ENCODE data around the gene RING1.
A peak's percentile ranks its signal among the peaks of the same experiment; 100 is the strongest.

Gene RING1

DNA sequence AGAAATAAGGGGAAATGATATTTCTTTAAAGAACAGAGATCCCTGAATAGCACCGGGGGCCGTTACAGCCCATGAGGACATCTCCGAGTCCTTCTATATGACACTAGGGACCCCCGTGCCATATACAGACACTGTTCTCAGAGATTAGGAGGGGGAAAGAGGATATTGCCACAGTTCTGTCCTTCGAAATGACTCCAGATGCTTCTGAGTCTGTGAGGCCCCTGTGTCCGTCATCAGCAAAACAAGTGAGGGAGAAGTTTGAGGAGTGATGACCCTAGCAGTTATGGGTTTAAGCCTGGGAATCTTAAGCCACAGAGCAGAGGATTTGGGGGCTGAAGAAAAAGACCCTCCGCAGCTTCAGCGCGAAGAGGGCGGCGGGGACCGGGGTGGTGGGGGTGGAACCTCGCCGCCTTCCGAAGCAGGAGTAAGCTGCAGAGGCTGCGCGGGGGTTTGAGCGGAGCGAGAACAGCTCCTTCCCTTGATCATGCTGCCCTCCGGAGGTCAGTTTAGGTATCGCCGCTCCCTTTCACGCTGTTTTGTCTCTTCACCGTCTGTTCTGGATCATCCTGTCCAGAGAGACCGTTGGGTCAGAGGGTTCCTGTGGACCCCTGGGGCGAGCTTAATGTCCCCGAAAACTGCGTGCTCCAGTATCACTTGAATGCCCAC, 39.8 kb downstream of the RING1 start:
- DNase-seq (ENCODE audit: low read depth in 2 of 2), result peak; percentile 72 to 84

DNA sequence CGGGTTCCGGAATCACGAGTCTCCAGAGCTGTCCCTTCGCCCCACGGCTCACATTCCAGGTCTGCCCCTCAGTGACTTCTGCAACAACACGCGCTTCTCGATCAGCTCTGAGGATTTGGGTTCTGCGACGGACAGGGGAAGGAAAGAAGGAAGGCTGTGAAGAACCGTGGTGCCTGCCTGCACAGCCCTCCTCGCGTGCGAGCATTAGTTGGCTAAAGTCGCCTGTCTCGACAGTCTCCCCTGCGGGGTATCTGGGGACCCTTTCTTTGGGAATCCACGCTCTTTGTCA, 40.3 kb downstream of the RING1 start:
- DNase-seq (ENCODE audit: low read depth in 2 of 2), result no peak

DNA sequence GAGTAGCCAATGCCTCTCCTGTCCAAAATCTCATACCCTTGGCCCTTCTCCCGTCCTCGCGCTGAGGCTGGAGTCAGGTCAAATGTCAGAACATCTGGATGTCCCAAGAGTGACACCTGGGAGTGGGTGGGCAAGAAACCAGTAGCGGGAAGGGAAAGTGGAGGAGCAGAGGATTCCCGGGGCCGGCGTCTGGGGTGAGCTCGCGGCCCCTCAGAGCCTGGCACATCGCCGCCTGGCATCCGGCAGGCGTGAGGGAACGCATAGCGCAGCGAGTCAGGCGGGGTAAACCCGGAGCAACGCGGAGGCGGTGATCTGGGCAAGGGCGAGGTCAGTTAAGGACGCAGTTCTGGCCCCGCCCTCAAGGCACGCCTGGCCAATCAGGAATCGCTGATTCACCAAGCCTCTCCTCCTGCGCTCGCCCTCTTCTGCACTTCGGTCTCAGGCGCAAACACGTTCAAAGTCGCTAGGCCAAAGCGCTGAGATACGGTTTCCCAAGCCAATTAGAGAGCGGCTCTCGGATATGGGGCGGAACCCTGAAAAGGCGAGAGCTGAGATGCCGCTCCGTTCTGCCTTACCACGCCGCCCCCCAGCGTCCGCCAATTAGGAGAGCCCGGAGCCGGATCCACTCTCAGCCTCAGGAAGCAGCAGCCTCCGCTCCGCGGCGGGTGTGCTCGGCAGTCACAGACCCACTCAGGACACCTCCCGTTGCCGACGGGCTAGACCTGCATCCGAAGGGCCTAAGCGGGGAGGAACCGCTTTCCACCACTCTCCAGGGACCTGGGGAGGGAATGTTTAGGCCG, 40.8 kb downstream of the RING1 start:
- peak; percentile 90 to 92 for DNase-seq (ENCODE audit: low read depth in 2 of 2)

DNA sequence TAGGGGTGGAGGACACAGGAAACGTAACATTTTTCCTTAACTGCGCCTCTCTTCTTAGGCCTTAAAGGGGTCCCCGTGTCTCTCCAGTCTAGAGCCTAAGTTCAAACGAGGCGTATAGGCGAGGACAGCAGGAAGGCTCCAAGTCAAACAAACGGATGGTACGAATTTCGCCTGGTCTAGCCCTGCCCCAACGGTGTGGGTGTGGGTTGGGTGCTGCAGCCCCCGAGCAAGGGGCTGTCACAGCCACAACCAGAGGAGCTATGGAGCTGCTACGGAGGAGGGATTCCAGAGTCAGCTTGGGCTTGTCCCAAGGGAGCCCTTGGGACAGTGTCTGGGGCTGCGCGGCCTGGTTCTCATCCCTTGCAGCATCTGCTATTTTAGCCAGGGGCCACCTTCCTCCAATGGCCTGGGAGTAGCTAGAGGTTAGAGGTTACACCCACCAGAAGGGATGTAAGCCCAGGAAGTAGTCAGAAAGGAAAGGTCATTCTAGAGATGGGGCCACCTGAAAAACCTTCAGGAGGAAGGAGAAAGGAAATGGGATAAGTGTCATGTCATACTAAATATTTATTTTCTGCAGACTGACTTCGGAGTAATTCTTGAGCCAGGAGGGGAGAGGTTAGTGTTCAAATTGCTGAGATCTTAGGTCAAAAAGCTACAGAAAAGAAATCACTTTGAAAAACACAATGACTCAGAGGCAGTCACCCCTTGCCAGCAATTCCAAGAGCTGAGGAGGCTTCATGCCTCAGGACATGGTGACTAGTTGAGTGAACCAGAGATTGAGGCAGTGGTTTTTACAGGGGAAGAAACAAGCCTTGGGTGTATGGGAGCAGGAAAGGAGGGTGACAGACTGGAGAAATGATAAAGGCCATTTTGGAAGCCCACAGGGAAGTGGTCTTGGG, 41.7 kb downstream of the RING1 start:
- no peak for DNase-seq (ENCODE audit: low read depth in 2 of 2)

DNA sequence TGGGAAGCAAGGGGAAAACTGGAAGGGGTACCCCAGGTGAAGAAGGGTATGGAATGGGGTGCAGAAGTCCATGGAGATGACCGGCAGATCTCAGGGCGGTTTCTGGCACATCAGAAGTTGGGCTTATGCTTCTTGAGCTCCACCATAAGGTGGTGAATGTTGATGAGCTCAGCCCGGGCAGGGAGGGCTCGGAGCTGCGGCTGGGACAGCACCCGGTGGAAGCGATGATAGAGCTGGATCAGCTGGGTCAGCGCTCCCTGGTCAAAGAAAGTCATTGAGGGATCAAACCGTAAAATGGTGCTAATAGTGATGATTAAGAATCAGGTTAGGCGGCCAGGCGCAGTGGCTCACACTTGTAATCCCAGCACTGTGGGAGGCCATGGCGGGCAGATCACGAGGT, 42.4 kb downstream of the RING1 start:
- DNase-seq (ENCODE audit: low read depth in 2 of 2), result no peak

DNA sequence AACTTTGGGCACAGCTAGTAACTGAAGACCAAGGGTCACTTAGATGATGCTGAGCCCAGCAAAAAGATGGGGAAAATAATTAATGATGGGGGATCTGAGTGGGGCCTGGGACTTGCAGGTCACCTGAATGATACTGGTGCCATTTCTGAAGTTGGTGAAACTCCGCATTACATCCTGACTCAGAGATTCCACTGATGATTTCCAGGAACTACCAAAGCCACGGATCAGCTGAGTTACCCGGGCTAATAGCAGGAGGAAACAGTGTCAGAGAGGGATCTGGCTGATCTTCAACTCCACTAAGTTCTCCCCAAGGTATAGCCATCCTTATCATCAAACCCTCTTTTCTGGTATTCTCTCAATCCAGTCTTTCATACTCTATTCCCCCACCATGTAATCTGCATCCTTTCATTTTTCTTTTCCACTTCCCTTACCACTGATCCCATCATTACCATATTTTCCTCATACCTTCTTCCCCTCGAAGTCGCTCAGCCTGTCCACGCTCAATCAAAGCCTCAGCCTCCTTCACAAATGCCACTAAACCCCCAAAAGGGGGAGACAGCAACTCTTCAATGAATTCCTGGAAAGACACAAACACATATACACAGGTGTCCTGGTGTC, 43.2 kb downstream of the RING1 start:
- no peak for DNase-seq (ENCODE audit: low read depth in 2 of 2)

DNA sequence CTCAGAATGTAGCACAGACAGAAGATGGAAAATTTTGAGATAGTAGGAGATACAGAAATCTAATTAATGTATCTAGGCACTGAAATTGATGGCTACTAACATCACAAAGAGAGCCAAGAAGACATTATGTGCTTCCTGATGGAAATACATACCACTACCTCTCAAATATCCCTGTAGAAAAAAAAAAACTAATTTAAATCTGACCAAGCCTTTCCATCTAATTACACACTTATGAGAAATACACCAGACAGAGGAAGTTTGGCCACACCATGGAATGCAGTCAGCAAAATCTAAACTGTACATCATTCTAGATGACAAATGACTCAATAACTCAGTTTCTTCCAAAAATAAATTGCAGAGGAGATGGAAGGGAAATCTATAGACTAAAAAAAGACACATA, 44.5 kb downstream of the RING1 start:
- DNase-seq (ENCODE audit: low read depth in 2 of 2), result no peak

DNA sequence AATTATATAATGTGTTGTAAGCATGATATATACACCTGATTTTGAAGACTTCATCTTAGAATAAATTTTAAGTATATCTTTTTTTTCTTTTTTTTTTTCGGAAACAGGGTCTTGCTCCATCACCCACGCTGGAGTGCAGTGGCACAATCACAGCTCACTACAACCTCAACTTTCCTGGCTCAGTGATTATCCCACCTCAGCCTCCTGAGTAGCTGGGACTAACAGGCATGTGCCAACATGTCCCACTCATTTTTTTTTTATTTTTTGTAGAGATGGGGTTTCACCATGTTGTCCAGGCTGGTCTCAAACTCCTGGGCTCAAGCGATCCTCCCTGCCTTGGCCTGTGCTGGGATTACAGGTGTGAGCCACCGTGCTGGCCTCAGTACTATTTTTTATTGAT, 46.3 kb downstream of the RING1 start:
- DNase-seq (ENCODE audit: low read depth in 2 of 2), result no peak

DNA sequence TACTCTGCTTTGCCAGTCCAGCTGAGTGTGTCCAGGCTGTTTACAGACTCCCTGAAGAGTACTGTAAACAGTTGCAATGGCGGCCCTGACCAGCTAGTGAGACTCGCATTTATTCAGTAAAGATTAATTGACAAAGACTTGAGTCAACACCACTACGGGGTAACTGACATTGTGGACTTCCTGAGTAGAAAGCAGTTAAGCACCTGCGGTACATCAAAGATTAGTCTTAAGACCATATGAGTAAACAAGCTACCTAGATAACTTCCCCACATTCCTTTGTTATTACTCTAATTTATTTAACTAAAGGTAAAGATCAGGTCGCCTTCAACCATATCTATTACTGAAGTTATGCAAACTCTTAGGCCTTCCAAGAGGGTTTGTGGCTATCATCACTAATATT, 50.7 kb downstream of the RING1 start:
- DNase-seq (ENCODE audit: low read depth in 2 of 2), result no peak
